Adrenal gland (tissue), 12 donors: Measurements from ENCODE around the gene TM4SF20. TPM values are rescaled to one million over a fixed set of nuclear protein-coding genes. Genes with fewer than 3 reads are reported as not detected.

Experiments used
- DNase-seq, 7 donors: peaks; one replicate each; pipeline ENCODE4 v3.0.0-alpha.2; 2019 to 2020
- H3K27ac ChIP-seq, 5 donors: fragments of 200-600 bp; sonication (generic) in 4 of 5; 1 replicate in 3 of 5; 2 replicates in 2 of 5; pipeline versions ENCODE4 v1.5.1 to v1.8.0; 2016 to 2020; ENCODE audit warnings: mild to moderate bottlenecking in 1 of 5
- H3K27me3 ChIP-seq: fragments of 200-600 bp; 2 replicates; pipeline ENCODE4 v1.8.0; 2021
- H3K36me3 ChIP-seq, 2 donors: fragments of 200-600 bp; replicated peaks in 1 of 2; 1 replicate in 1 of 2; 2 replicates in 1 of 2; pipeline versions ENCODE4 v1.5.1 to v1.8.0; 2018 to 2022
- H3K4me1 ChIP-seq, 2 donors: fragments of 200-600 bp; replicated peaks in 1 of 2; 1 replicate in 1 of 2; 2 replicates in 1 of 2; pipeline versions ENCODE4 v1.5.1 to v1.8.0; 2018 to 2021
- H3K4me3 ChIP-seq, 4 donors: fragments of 200-600 bp; sonication (generic) in 3 of 4; one replicate each; pipeline ENCODE4 v1.5.1; 2016 to 2018
- H3K9me3 ChIP-seq, 3 donors: fragments of 200-600 bp; sonication (generic) in 1 of 3; replicated peaks in 1 of 3; 1 replicate in 2 of 3; 2 replicates in 1 of 3; pipeline versions ENCODE4 v1.5.1 to v1.8.0; 2016 to 2021
- POLR2A ChIP-seq, 2 donors: fragments of 450-650 bp; IDR thresholded peaks; one replicate each; pipeline ENCODE4 v1.6.1; 2017; ENCODE audit warnings: antibody characterized with exemption in 2 of 2, mild to moderate bottlenecking in 2 of 2, moderate library complexity in 1 of 2
- WGBS, 4 donors: extraction: QIAGEN DNeasy Blood & Tissue Kit in 2 of 4; methylation state at CpG; one replicate each; pipeline versions ENCODE4 v1.1.5 to v1.1.7; 2013 to 2017; 5-methylcytosine and 5-hydroxymethylcytosine counted together
- intact Hi-C, 2 donors: fragments of 100-400 bp; cut with DNase I; formaldehyde crosslinking; loops; one replicate each; pipeline versions ENCODE4 v1.14.1 to v1.15.0; 2022 to 2023
- polyA plus RNA-seq, 3 donors: library from polyadenylated mRNA; stranded (reverse); fragments of 200-250 nt in 2 of 3; fragments of 350-450 nt in 1 of 3; fragmentation: Illumina TruSeq in 1 of 3; extraction: RNeasy Lipid Tissue Mini Kit (QIAGEN cat#74804) in 1 of 3; gene quantifications; one replicate each; pipeline ENCODE4 v1.2.3, GENCODE V29; 2013 to 2014
- total RNA-seq, 9 donors: library from RNA; depleted of rRNA in 4 of 9; stranded (reverse); fragments of >200 nt in 4 of 9; fragments of 120-200 nt in 1 of 9; fragmentation: NEBNext Ultra II Directional in 1 of 9; extraction: Animal tissue kit (Norgen Biotek cat#: 25700) in 1 of 9; gene quantifications; one replicate each; pipeline versions ENCODE4 v1.1.0 to v1.2.4, GENCODE V29; 2013 to 2023
- TF ChIP-seq, protein P1 (sequence below), 6 experiments: fragments of 450-650 bp in 4 of 6; fragments of 200-600 bp in 2 of 6; sonication (generic) in 1 of 6; IDR thresholded peaks; 1 replicate in 5 of 6; 2 replicates in 1 of 6; pipeline versions ENCODE4 v1.5.1 to v1.8.0; 2016 to 2021; ENCODE audit warnings: antibody characterized with exemption in 6 of 6, mild to moderate bottlenecking in 2 of 6, moderate library complexity in 1 of 6
- donor health status: healthy with polysubstance abuse.
- donor health status: Bipolar disorder and iron deficiency.
- donor health status: DM: yes; HTN: yes; CAD: no.
- donor health status: DM: no; HTN: no; CAD: no.
- donor health status: DM: no; HTN: no; CAD: no.
- donor health status: DM: yes; HTN: yes; CAD: no.

TM4SF20 gene
- total and polyA plus RNA-seq, 12 donors, result 0.14 TPM; not detected in 11

DNA sequence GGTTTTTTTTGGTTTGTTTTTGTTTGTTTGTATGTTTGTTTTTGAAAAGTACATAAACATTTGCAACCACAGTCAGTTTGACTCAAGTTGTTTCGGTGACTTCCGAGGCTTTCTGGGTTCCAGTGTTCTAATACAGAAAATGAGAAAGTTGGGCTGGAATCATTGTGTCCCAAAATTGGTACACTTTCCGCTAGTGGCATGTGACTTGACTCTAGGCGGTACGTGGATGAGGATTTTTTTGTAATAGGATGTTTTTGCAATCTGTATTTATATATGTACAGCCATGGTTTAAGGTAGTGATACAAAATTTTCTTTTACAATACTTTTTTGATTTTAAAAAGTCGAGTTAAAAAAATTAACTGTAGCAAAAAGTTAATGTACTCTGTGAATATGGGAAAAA lies 52.3 kb downstream of the TM4SF20 start:
- Histone ChIP-seq H3K27ac (no peak overlapping the region), H3K4me3 (peak overlapping the region in 1 of 4 donors; percentile 95), H3K36me3 (peaks cover 0 to 6% of the 10 kb centered on the region in 2 donors), H3K27me3 (no peaks in the 10 kb centered on the region), H3K4me1 (peaks cover 0 to 23% of the 10 kb centered on the region in 2 donors), H3K9me3 (no peaks in the 10 kb centered on the region)
- no peak for TF ChIP-seq POLR2A (IDR thresholded peaks at IDR 0.05)
- TF ChIP-seq, protein P1, sequence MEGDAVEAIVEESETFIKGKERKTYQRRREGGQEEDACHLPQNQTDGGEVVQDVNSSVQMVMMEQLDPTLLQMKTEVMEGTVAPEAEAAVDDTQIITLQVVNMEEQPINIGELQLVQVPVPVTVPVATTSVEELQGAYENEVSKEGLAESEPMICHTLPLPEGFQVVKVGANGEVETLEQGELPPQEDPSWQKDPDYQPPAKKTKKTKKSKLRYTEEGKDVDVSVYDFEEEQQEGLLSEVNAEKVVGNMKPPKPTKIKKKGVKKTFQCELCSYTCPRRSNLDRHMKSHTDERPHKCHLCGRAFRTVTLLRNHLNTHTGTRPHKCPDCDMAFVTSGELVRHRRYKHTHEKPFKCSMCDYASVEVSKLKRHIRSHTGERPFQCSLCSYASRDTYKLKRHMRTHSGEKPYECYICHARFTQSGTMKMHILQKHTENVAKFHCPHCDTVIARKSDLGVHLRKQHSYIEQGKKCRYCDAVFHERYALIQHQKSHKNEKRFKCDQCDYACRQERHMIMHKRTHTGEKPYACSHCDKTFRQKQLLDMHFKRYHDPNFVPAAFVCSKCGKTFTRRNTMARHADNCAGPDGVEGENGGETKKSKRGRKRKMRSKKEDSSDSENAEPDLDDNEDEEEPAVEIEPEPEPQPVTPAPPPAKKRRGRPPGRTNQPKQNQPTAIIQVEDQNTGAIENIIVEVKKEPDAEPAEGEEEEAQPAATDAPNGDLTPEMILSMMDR (IDR thresholded peaks at IDR 0.05), result no peak
- no peak for DNase-seq
- WGBS, 4 donors, result 68 to 80% (median 70%) methylated on average over 6 of the region's 6 CpGs
- intact Hi-C loops, result no loop called here

DNA sequence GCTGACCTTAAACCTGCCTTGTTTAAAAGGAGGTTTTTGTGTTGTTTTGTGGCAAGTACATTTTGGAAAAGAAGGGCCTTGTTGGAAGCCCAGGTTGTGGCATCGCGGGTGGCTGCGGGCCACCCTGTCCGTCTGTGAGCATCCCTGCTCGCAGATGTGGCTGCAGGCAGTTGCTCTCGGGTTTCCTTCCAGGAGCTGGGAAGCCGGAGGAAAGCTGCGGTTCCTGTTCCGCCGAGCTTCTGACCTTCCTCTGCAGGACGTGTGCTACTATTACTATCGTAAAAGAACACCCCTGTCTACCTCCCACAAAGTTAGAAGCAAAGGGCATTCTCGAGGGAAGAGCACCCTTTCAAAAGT lies 53.3 kb downstream of the TM4SF20 start:
- H3K27ac ChIP-seq, result peak overlapping the region; percentile 78 to 94 (median 87)
- TF ChIP-seq POLR2A (IDR thresholded peaks at IDR 0.05), result no peak
- TF ChIP-seq, protein P1 (IDR thresholded peaks at IDR 0.05), result no peak
- intact Hi-C loops, result no loop called here
- H3K4me1 ChIP-seq, result peaks cover 0 to 23% of the 10 kb centered on the region in 2 donors
- no peaks in the 10 kb centered on the region for H3K27me3 ChIP-seq
- no peaks in the 10 kb centered on the region for H3K9me3 ChIP-seq
- peak; percentile 23 to 65 (median 48) for DNase-seq
- H3K36me3 ChIP-seq, result peaks cover 0 to 3% of the 10 kb centered on the region in 2 donors
- WGBS, 4 donors, result 0 to 1% (median 0%) methylated on average over 13 of the region's 13 CpGs
- peak overlapping the region; percentile 72 to 95 (median 82) for H3K4me3 ChIP-seq

DNA sequence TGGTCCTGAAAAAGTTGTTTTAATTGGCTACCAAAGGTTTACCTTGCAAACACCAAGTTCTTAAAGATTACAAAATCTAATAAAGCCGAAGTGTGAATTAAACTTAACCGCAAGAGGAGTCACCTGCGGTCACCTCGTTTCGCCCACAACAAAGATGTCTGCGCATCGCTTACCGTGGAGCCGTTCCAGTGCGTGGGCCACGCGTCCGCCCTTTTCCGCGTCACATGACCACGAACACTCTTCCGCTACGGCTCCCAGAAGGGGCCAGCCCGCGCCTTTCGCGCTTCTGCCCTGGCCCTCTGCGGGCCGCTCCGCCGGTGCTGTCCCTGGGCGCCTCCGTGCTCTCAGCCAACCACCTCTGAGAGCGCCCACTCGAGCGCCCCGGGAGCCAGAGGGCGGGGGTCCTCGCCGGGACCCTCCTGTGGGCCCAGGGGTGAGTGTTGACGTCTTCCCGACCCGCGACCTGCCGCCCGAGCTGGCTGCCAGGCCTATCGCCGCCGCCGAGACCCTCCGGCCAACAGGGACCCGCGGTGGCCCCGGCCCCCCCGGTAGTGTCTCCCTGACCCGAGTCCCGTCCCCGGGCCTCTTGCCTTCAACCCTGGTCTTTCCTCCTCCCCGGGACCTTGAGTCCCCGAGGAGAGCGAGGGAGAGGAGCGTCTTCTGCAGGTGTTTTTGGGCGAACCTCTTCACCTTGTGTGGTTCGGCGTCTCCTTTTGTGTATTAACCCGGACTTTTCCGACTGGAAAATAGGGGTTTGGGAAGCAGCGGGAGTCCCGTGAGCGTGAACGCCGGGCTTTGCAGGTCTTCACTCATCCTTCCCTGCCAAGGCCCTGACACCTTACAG lies 53.9 kb downstream of the TM4SF20 start, which contains the start of gene MFF:
MFF (plus strand) TSS at position 257 of the 844 bp plus-strand sequence. CDS start 5,415 bp downstream, outside the sequence.
- Histone ChIP-seq H3K9me3 (no peaks in the 10 kb centered on the region), H3K27ac (peak within 1 kb of the TSS; percentile 78 to 94 (median 87)), H3K36me3 (no peaks in the 10 kb centered on the region), H3K4me1 (peaks cover 0 to 23% of the 10 kb centered on the region in 2 donors), H3K4me3 (peak within 1 kb of the TSS; percentile 72 to 95 (median 82)), H3K27me3 (no peaks in the 10 kb centered on the region)
- intact Hi-C loops, result no loop called here
- TF ChIP-seq, protein P1 (IDR thresholded peaks at IDR 0.05), result peak in 1 of 6 experiments; percentile 6
- peak; percentile 62 to 88 for TF ChIP-seq POLR2A (IDR thresholded peaks at IDR 0.05)
- 1 to 7% (median 1%) methylated on average over 10 to 67 of the region's 67 CpGs for WGBS, 4 donors
- DNase-seq, result peak; percentile 92 to 97 (median 95)

DNA sequence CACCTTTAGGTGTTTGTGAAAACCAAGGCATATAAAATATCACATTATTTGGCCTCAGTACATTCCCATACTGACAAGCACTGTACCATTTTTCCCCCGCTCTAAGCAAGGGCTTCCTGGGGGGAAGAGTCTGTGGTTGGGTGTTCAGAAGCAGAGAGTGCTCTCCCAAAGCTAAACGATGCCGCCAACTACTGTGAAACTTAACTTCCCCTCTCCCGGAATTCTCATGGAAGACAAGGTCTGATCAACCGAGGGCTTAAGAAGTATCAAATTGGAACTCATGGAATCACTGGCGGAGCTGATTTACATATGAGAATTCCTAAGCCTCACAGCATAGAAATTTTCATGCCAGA lies 54.5 kb downstream of the TM4SF20 start:
- Histone ChIP-seq H3K27ac (peak overlapping the region in 4 of 5 donors; percentile 78 to 94 (median 89)), H3K36me3 (no peaks in the 10 kb centered on the region), H3K4me3 (peak overlapping the region in 3 of 4 donors; percentile 72 to 95 (median 90)), H3K4me1 (peaks cover 0 to 23% of the 10 kb centered on the region in 2 donors), H3K27me3 (no peaks in the 10 kb centered on the region), H3K9me3 (no peaks in the 10 kb centered on the region)
- intact Hi-C loops, result no loop called here
- TF ChIP-seq, protein P1 (IDR thresholded peaks at IDR 0.05), result no peak
- TF ChIP-seq POLR2A (IDR thresholded peaks at IDR 0.05), result no peak
- 10 to 13% (median 12%) methylated on average over 6 of the region's 6 CpGs for WGBS, 4 donors
- DNase-seq, result peak in 5 of 7 donors; percentile 10 to 31 (median 20)
